ENCODE results near the gene HDGF.
A peak's percentile ranks its signal among the peaks of the same experiment; 100 is the strongest.

Gene HDGF

GRCh38 chr1:156745881-156746280 lies 5.6 kb downstream of the HDGF start:
- peak in 1 of 2 donors; percentile 35 for DNase-seq

- no peak for DNase-seq
Measured at GRCh38 chr1:156744786-156745419, 6.6 kb downstream of the HDGF start.

GRCh38 chr1:156744344-156744743 lies 7.1 kb downstream of the HDGF start:
- DNase-seq: no peak

GRCh38 chr1:156743367-156744302 lies 7.8 kb downstream of the HDGF start:
- peak in 1 of 2 donors; percentile 38 for DNase-seq

GRCh38 chr1:156742801-156743200 lies 8.7 kb downstream of the HDGF start:
- DNase-seq: no peak

- DNase-seq: no peak
Measured at GRCh38 chr1:156742017-156742416, 9.5 kb downstream of the HDGF start.

GRCh38 chr1:156741481-156741983 lies 9.9 kb downstream of the HDGF start:
- no peak for DNase-seq

- peak; percentile 98 to 99 for DNase-seq
Measured at GRCh38 chr1:156740741-156741480, 10.6 kb downstream of the HDGF start, which contains the start of gene MRPL24. Gene MRPL24, minus strand, starts transcription at chr1:156741088. Its CDS starts 2,384 bp downstream, at chr1:156738704.

GRCh38 chr1:156740237-156740740 lies 11.2 kb downstream of the HDGF start:
- no peak for DNase-seq

GRCh38 chr1:156738916-156739315 lies 12.6 kb downstream of the HDGF start:
- DNase-seq: no peak

- DNase-seq: no peak
Measured at GRCh38 chr1:156738407-156738806, 13.1 kb downstream of the HDGF start.

- no peak for DNase-seq
Measured at GRCh38 chr1:156733989-156734584, 17.4 kb downstream of the HDGF start.

GRCh38 chr1:156728599-156729462 lies 22.6 kb downstream of the HDGF start, which contains the start of gene ISG20L2:
Gene ISG20L2, minus strand, starts transcription at chr1:156728766. Its CDS starts 1,114 bp downstream, at chr1:156727652.
- peak; percentile 98 to 99 for DNase-seq

- DNase-seq: peak in 1 of 2 donors; percentile 75
Measured at GRCh38 chr1:156727926-156728598, 23.4 kb downstream of the HDGF start, which contains the start of gene METTL25B. Gene METTL25B, plus strand, starts transcription at chr1:156728469. Its CDS starts 636 bp downstream, at chr1:156729105.

- no peak for DNase-seq
Measured at GRCh38 chr1:156727492-156727891, 24.0 kb downstream of the HDGF start.

GRCh38 chr1:156726549-156727226 lies 24.8 kb downstream of the HDGF start:
- DNase-seq: peak; percentile 60 to 79

GRCh38 chr1:156725683-156726280 lies 25.7 kb downstream of the HDGF start:
- peak; percentile 74 to 94 for DNase-seq

- no peak for DNase-seq
Measured at GRCh38 chr1:156721535-156721934, 29.9 kb downstream of the HDGF start.

- no peak for DNase-seq
Measured at GRCh38 chr1:156721131-156721530, 30.3 kb downstream of the HDGF start.
